DMS114 treated with DMSO at 0.1 percent for 48 hours (cell line): ENCODE results near the gene TPX2.
A peak's percentile ranks its signal among the peaks of the same experiment; 100 is the strongest.
"Not testable (repeated sequence)": the region's sequence is repeated elsewhere in the genome, so short reads cannot be mapped to it uniquely, and the experiment has no call there.

ENCODE experiments used
- DNase-seq: peaks from one replicate; lab custom pipeline; 2025; ENCODE audit not compliant: unreplicated experiment; lab: John Stamatoyannopoulos, UW

The TPX2 gene

DNA sequence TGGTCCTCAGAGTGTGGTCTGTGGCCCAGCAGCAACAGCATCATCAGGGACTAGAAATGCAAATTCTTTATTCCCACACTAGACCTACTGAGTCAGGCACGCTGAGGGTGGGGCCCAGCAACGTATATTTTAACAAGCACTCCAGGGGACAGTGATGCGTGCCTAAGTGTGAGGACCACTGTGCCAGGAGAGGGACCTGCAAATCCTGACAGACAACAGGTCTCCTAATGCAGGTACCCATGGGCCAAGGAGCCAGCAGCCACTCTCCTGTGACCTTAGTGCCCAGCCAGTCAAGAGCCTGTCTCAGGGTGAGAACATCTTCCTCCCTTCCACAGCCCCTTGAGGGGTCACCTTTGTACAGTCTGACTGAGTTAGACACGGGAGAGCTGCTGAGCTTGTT lies 72.1 kb downstream of the TPX2 start:
- no peak for DNase-seq

DNA sequence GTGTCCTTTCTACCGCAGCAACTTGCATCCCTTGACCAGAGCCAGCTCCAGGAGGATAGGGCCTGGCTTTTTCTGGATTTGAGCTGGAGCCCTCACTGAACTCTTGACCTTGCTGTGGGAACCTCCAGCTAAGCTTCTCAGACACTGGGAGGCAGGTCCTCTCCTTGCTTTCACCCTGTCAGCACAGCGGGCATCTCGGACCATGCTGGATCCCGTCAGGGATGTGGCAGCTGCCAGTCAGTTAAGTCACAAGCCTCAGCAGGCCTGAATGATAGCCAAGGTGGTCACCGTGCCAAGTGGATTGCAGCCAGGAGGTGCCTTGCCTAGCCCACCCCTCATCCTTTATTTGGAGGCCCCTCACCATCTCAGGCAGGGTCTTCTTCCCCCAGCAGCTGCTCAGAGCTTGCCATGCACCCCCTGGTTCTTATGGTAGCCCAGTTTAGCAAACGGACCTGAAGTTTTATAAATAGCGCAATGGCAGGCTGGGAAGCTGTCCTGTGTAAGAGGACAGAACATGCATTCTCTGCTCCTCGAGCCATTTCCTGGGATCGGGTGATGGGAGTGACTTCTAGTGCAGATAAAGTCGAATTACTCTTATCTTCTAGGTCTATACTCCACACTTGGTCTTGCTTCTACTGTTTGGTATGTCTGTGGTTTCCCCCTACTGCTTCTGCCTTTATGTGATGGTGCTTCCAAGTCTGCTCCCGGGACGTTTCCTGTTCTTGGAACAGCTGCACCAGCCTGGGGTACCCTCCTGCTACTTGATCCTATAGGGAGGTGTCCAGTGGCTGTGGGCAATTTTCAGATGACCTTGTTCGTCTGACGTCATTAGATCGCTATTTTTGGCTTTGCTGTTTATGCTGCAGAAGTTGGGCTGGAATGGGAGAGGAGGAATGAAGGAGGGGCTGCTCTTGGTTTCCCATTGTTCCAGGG lies 73.0 kb downstream of the TPX2 start:
- no peak for DNase-seq

DNA sequence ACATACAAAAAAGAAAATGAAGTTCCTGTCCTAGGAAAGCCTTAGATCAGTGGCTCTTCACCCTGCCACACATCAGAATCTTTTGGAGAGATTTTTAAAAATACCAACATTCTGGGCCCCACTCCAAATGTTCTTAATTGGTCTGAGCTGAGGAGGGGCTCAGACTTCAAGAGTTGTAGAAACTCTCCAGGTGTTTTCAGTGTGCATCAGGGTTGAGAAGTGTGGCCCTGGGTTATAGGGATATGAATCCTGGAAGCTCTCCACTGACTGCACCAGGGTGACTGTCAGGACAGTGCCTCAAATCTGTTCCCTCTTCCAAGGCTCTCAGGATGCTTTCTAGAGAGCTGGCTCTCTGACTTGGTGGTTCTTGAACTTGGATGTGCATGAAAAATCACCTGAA lies 74.5 kb downstream of the TPX2 start:
- no peak for DNase-seq

DNA sequence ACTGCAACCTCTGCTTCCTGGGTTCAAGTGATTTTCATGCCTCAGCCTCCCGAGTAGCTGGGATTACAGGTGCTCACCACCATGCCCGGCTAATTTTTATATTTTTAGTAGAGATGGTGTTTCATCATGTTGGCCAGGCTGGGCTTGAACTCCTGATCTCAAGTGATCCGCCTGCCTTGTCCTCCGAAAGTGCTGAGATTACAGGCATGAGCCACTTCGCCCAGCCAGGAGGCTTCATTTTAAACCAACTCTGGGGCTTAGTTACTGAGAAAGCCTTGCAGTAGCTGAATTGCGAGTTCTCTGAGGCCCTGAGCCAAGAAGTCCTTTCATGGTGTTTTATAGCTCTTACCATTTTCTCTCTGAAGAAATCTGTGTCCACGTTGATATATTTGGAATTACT lies 75.1 kb downstream of the TPX2 start:
- not testable (repeated sequence) for DNase-seq

DNA sequence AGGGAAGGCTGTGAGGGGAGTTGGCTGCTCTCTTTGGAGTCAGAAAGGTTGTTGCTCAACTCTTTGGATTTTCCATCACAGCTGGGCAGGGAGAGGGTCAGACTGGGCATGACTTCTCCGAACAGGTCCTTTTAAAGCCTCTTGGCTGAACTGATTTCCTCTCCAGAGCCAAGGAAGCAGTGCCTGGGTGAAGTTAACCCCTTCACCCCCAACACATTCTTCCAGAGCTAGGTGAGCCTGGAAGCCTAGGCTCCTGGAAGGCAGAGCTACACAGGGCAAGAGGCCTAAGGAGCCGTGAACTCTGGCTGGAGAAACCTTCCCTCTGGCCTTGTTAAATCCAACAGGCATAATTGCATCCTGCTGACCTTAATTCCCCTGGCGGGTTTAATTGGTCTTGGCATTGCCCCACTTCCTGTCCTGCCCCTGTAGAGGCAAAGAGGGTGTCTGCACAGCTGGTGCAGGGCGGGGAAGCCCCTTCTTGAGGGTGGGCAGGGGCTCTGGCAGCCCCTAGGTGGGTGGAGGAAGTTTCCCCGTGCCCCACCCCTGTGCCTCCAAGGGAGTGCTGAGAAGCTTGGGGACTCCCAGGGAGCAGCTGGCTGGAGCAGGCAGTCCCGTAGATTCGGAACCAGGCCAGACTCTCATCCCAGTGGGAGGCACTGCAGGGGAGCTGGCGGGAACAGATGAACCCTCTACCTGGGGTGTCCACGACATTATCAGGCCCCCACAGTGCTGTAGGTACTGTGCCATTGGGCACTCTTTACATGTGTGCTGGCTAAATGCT lies 76.5 kb downstream of the TPX2 start:
- DNase-seq = no peak

DNA sequence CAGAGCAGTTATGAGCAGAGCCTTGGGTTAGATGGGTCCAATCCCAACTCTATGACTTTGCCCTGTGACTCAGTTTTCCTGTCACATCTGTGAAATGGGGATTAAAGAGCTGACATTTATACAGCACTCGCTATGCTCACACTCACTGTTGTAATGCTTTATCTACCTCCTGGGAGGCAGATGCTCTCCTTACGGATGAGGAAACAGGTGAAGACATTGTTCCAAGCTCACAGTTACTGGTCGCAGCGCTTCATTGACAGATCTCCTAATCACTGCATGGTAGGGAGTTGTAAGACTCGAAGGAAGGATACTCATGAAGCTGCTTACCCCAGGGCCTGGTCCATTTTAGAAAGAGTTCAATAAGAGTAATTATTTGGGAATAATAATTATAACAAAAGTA lies 77.1 kb downstream of the TPX2 start:
- no peak for DNase-seq

DNA sequence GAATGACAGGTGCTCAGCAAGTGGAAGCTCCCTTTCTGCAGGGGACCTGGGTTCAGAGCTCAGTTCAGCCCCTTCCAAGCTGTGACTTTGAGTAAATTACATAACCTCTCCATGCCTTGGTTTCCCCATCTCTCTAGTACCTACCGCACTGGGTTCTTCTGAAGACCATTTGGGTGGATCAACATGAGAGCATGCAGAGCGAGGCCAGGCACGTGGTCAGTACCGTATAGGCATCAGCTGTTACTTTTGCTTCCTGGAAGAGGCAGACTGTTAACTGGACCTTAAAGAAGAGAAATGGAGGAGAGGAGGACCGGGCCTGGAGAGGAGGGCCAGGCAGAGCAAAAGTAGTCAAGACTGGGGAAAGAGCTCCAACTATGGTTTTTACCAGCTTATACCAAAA lies 78.4 kb downstream of the TPX2 start:
- no peak for DNase-seq

DNA sequence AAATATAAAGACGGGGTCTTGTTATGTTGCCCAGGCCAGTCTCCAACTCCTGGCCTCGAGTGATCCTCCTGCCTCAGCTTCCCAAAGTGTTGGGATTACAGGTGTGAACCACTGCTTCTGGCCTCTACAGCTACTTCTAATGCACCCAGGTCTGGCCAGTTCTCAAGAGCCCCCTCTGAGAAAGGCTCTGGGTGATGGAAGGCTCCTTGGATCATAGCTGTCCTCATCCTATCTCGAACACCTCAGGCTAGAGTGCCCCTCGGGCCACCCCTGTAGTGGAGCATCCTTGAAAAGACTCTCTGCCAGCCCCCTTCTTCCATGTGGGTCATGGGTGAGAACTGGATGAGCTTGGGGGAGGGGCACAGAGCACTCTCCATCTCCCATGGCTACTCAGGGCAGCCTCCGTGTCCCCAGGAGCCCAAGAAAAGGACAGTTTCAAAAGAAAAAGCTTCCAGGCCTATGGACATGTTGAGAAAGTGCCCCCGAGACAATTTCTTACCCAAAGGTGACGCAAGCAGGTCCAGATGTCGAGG lies 79.4 kb downstream of the TPX2 start:
- no peak for DNase-seq

DNA sequence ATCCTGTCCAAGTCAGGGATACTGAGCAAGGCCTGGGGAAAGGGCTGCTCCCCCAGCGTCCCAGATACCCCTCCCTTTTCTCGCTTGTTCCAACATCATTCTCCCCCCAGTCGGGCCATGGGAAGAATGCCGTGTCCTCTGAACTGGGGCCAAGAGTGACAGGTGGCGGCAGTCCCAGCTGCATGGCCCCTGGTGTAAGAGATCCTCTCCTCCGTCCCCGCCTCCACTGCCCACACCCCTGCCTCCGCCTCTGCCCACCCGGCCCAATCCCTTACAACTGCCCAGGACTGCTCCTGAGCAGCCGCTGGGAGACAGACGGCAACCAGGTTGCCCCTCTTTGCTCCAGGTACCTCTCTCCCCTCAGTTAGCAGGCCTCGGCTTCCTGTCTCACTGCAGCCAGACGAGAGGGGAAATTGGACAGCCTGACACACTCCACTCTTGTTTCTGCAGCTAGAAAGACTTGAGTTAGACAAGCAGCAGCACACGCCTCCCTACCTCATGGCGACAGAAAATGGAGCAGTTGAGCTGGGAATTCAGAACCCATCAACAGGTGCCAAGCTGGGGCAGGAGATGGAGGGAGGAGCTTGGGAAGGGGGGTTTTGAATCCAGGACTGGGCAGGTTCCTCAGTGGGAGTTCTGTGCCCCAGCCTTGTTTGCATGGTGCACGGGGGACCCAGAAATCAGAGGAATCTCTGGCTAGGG lies 80.1 kb downstream of the TPX2 start, which contains the start of gene MYLK2:
Gene MYLK2 (plus strand): TSS at position 274 of the 702 bp plus-strand sequence. CDS start 225 bp downstream, at position 499.
- DNase-seq = no peak

DNA sequence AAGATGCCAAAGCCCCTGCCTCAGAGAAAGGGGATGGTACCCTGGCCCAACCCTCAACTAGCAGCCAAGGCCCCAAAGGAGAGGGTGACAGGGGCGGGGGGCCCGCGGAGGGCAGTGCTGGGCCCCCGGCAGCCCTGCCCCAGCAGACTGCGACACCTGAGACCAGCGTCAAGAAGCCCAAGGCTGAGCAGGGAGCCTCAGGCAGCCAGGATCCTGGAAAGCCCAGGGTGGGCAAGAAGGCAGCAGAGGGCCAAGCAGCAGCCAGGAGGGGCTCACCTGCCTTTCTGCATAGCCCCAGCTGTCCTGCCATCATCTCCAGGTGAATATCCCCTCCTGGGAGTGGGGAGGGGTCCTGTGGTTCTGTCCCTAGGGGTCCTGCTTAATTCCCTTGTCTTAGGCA lies 81.1 kb downstream of the TPX2 start:
- DNase-seq = no peak

DNA sequence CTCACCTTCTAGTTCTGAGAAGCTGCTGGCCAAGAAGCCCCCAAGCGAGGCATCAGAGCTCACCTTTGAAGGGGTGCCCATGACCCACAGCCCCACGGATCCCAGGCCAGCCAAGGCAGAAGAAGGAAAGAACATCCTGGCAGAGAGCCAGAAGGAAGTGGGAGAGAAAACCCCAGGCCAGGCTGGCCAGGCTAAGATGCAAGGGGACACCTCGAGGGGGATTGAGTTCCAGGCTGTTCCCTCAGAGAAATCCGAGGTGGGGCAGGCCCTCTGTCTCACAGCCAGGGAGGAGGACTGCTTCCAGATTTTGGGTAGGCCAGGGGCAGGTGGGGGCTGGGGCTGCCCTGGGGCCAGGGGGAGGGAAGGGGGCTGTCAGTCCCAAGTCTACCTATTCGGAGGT lies 82.3 kb downstream of the TPX2 start:
- DNase-seq = no peak

DNA sequence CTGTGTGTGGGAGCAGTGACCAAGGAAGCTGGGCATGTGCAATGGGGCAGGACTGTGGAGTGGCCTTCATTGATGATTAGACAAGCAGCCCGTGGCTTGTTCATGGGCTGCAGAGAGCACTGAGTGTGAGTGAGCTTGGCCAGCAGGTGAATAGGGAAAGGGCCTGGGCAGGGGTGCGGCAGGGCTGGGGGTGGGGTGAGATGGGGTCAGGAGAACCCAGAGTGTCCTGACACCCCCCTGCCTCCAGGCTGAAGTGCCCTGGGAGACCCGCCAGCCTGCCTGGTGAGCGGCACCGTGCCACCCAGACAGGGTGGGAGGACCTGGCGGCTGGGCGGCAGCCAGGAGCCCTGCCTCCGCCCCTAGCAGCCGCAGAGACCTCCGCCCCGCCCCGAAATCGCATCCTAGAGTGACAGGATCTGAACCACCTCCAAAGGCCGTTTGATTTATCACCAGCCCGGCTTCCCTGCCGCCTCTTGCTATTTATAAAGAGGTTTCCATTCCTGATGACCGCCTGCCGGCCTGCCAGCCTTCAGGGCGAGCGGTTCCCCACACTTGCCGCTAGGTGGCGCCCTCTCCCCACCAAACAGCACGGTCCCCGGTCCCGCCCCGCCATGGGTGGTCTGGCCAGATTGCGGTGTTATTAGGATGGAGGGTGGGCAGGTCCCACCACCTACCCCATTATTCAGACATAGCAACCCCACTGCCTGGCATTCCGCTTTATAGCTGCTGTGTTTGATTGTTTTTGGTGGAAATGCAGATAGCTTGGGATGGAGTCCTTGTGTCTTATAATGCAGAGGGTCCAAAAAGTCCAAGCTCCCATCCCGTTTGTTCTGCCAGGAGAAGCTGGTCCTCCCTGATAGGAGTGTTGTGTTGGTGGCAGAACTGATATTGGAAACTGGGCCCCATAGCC lies 83.6 kb downstream of the TPX2 start:
- peak; percentile 34 for DNase-seq

DNA sequence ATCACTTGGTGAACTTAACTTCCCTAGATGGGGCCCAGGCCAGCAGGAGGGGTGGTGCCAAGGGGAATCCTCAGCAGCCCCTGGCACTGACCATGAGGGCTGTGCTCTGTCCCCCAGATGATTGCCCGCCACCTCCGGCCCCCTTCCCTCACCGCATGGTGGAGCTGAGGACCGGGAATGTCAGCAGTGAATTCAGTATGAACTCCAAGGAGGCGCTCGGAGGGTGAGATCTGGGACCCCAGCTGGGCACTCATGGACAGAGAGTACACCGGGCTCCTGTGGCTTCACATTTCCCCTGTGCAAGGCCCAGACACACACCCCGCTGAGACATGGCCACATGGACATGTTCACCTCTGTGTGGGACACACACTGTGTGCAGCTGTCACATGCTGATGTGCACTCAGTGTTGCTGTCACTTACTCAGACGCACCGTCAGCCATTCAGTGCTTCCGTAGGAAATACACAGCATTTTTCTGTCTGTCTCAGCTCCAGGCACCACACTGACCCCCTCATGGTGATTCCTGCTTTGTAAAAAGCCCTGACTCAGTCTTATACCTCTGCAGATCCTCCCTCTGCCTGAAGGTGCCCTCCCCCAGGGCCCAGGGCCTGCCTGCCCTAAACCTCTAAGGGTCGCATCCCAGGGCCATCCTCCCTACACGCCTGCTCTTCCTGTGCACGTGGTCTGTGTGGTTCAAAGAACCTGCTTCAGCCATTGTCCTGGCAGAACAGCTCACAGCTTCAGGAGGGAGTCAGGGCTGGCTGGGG lies 84.5 kb downstream of the TPX2 start:
- no peak for DNase-seq

DNA sequence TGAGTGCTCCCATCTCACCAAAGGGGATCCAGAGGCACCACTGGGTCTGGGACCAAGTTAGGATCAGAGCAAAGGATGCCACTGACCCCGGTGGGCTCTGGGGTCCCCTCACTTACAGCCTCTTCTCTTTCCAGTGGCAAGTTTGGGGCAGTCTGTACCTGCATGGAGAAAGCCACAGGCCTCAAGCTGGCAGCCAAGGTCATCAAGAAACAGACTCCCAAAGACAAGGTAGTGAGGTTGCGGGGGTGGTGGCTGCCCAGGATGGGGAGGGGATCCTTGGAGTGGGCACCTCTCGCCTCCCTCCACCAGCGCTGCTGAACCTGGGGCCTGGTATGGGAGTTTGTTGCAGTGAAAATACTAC lies 85.0 kb downstream of the TPX2 start:
- DNase-seq = no peak

DNA sequence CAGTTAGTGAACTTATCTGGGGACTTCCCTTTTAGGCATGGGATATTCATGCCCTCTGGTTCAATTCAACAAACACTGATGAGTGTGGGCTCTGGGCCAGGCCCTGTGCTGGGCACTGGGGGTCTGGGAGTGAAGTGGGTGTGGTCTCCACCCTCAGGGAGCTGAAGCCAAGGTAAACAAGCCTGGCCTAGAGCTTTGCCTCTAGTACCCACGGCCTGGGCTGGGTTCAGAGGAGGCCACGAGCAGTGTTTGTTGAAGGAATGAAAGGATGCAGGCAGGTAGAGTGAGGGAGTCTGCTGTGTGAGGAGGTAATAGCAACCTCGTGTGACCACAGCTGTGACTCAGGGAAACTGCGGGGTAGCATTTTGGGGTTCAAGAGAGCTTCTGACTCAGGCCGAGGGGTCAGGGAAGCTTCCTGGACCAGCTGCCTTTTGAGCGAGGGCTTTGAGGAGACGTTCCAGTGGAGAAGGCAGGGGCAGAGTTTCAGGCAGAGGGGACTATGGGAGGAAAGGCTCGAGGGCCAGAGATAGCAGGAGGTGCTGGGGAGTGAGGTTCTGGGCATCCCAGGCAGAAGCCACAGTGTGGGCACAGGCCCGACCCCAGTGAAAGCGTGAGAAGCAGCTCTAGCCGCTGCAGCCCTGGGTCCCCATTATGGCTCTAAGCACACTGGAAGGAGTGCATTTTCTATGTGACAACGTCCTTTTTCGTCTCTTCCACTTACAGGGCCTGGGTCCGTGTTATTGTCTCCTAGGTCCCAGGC lies 85.6 kb downstream of the TPX2 start:
- no peak for DNase-seq

DNA sequence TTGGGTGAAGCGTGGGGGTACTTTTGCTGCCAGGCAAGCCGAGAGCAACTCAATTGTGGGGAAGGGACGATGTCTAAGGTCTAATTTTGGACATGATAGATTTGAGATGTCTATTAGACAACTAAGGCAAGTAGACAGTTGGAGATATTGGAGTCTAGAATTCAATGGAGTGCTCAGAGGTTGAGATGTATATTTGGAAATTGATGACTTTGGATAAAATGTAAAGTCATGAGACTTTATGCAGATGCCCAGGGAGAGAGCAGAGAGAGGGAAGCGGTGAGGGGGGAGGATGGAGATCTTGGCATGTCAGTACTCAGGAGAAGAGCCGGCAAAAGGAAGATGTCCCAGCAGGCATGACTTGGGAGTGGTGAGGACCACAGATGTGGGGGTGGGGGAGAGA lies 87.0 kb downstream of the TPX2 start:
- DNase-seq = no peak

DNA sequence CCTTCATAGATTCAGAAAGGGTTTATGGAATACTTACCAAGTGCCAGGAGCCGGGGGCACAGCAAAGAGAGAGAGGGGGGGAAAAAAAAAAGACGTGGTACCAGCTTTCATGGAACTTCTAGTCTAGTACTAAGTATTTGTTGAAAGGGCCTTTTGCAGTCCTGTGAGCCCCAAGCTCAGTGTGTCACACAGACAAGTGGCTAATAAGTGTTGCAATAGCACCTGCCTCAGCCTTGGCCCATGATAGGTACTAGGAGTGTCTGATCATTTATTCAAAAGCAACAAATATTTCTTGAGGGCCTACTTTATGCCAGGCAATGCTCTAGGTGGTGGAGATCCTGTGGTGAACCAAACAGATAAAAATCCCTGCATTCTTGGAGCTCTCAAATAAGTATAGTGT lies 88.0 kb downstream of the TPX2 start:
- no peak for DNase-seq

DNA sequence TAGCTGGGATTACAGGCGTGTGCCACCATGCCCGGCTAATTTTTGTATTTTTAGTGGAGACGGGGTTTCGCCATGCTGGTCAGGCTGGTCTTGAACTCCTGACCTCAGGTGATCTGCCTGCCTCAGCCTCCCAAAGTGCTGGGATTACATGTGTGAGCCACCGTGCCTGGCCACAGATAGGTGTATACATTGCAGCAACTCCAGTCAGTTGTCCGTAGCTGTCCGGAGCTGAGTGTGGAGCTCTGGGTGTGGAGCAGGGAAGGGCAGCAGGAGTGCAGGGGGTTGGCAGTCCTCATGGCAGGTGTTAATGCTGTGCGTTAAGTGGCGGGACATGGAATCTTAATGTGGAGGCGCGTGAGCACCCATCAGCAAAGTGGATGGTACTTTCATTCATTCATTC lies 88.9 kb downstream of the TPX2 start:
- not testable (repeated sequence) for DNase-seq

DNA sequence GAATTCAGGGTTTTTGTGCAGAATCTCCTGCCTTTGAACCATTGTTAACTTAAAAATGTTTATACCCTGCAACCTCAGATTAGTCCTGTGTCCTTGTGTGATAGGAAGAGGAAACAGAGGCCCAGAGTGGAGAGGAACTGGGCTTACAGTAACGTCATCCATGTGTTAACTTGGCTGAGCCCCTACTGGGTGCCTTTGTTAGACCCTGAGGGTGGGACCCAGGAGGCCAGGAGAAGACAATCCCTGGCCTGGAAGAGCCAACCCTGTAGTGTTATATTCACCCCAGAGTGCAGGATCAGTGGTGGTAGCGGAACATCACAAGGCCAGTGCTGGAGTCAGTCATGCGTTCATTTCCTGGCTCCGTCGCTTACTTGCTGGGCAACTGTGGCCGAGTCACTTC lies 90.6 kb downstream of the TPX2 start:
- DNase-seq = no peak
